Fibroblast of peridontal ligament (primary cell): Measurements from ENCODE around the gene MPV17L2.
"Not testable (repeated sequence)": the region's sequence is repeated elsewhere in the genome, so short reads cannot be mapped to it uniquely, and the experiment has no call there.

ENCODE experiments used
- DNase-seq: peaks from one replicate; pipeline ENCODE4 v3.0.0-alpha.2; 2010; ENCODE audit errors: extremely low read depth

The MPV17L2 gene

DNA sequence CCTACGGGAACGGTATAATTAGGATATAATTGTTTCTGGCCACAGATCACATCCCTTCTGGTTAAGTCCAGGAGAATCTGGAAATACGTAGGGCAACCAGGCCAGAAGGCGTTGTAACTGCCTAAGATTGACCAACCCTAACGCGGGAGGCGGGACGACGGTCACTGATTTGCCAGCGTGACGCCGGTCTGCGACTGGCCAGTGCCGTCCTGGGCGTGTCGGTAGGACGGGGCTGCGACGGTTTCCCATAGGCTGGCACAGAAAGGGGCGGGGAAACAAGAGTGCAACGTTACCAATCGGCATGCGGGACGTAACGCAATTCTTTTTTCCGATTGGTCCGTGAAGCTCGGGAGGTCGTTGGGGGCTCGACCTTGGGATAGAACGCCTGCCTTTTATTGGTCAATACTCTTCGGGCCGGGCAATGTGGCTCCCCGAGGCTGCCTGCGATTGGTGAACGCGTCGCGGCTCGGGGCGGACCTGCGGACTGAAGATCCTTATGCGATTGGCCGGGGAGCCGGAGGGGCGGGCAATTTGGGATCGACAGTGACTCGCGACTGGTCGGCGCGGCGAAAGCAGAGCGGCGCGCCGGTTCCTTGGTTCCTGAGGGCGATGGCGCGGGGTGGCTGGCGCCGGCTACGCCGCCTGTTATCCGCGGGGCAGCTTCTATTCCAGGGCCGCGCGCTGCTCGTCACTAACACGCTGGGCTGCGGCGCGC is at the start of gene MPV17L2:
Gene MPV17L2 (plus strand): TSS at position 546 of the 715 bp plus-strand sequence. CDS start 64 bp downstream, at position 610.
- DNase-seq, result peak; percentile 100

DNA sequence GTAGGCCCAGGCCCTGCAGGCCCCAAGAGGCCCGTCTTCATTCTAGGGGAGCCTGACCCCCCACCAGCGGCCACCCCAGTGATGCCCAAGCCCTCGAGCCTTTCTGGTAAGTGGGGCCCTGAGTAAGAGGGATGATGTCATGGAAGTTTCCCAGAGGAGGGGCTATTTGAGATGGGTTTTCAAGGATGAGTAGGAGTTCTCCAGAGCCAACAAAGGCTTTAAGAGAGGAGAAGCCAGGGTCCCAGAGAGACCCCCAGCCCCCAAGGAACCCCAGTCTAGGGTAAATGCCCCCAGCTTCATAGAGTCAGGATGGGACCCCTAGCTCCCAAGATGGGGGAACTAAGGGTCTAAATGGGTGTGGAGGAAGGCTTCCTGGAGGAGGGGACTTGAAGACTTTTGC is 49.1 kb upstream of the MPV17L2 start:
- no peak for DNase-seq

DNA sequence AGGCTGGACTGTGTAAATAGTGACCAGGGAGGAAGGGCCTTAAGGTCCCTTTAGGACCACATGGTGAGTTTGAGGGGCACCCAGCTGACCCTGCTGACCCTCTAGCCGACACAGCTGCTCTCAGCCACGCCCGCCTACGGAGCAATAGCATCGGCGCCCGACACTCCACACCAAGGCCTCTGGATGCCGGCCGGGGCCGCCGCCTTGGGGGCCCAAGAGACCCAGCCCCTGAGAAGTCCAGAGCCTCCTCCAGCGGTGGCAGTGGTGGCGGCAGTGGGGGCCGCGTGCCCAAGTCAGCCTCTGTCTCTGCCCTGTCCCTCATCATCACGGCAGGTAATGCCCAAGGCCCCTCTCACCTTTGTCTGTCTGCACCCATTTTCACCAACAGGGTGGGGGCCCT is 48.7 kb upstream of the MPV17L2 start:
- DNase-seq, result no peak

DNA sequence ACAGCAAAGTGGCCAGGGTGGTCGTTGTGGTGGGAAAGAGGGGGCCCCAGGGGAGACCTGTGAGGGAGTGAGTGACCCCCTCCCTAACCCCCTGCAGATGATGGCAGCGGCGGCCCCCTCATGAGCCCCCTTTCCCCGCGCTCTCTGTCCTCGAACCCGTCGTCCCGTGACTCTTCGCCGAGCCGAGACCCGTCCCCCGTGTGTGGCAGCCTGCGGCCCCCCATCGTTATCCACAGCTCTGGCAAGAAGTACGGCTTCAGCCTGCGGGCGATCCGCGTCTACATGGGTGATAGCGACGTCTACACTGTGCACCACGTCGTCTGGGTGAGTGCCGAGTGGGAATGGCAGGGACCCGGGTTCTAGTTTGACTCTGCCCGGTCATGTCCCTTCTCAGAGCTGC is 48.1 kb upstream of the MPV17L2 start:
- no peak for DNase-seq

DNA sequence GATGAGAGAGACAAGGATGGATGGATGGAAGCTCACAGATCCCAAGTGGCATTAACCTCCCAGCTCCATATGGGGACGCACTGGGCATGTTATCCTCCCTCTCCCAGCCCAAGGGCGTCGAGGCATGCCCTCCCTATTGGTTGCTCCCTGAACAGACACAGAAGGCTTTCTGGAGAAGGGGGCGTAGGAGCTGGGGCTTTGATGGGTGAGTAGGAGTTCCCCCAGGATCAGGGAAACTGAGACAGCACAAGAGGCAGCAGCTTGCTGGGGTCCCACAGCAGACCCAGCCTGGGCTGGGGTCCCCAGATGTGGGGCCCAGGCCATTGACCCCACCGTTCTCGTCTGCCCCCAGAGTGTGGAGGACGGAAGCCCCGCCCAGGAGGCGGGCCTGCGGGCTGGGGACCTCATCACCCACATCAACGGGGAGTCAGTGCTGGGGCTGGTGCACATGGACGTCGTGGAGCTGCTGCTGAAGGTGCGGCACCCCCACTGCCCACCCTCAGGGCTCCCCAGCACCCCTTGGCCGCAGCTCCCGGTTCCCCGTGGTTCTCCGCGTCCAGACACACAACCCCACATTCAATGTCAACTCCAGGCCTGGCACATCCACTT is 47.5 kb upstream of the MPV17L2 start:
- DNase-seq, result no peak

DNA sequence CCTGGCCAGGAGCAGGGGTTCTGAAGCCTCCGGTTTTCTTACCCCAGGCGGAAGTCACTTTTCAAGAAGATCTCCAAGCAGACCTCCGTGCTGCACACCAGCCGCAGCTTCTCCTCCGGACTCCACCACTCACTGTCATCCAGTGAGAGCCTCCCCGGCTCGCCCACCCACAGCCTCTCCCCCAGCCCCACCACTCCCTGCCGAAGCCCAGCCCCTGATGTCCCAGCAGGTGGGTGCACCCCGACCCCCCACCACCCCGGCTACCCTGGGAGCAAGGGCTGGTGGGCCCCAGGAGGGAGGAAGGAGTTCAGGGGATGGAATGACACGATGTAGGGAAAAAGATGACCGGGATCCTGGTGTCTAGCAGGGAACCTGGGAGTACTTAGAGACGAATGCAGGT is 45.6 kb upstream of the MPV17L2 start:
- no peak for DNase-seq

DNA sequence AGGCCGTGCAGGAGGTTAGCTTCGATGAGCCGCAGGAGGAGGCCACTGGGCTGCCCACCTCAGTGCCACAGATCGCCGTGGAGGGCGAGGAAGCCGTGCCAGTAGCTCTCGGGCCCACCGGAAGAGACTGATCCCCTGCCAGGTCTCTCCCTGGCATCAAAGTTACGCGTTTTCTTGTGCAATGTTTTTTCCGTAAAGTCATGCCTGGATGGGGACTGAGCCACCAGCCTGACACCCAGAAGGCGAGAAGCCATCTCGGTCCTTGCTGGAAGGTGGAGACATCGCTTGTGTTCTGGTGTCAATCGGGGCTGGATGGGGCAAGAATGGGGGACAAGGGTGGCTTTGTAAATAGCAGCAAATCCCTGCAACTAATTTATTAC is 43.4 kb upstream of the MPV17L2 start:
- no peak for DNase-seq

DNA sequence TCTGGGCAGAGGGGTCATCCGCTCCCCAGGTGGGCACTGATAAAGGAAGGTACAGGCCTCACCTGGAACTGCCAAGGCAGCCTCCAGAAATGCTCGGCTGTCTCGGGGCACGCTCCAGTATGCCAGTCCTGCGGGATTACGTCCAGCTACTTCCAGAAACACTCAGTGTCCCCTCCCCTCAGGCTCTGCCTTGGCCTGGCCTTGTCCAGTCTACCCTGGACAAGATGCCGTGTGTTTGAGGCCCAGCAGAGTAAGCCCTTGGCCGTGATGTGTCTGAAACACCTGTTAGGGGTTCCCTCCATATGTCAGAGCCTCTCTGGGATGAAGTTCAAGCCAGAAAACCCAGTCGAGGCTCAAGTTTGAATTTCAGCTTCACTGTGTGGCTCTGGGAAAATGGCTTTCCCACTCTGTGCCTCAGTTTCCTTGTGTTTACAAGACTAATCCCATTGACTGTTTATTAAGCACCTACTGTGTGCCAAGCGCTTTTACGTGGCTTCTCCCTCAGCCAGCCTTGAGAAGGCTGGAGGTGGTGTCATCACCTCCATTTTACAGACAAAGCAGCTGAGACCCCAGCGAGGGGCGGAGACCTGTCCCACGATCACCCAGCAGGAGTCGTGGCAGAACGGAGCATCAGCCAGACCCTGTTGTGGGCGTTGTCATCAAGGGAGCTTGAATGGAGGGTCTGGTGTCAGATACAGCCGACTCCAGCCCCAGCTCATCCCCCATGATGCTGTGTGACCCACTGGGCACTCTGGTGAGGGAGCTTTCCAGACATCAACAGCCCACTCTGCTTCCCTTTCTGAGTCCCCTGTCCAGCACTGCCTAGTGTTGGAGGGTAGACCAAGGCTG is 42.0 kb upstream of the MPV17L2 start:
- DNase-seq, result no peak

DNA sequence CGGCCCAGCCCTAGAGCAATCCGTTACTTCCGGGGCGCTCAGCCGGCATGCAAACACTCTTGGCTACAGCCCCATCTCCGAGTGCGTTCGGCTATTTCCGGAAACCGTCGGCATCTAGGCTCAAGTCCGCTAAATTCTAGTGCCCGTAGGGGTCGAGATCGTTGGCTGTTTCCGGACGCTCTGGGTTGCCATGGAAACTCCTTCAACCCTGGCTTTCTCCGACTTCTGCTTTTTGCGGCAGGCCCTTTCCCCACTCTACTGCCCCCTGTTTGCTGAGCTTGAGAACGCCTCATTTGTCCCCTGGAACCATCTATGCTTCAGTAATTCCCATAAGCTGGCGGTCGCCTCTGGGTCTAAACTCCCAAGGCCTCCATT is 40.6 kb upstream of the MPV17L2 start:
- DNase-seq, result peak; percentile 97

DNA sequence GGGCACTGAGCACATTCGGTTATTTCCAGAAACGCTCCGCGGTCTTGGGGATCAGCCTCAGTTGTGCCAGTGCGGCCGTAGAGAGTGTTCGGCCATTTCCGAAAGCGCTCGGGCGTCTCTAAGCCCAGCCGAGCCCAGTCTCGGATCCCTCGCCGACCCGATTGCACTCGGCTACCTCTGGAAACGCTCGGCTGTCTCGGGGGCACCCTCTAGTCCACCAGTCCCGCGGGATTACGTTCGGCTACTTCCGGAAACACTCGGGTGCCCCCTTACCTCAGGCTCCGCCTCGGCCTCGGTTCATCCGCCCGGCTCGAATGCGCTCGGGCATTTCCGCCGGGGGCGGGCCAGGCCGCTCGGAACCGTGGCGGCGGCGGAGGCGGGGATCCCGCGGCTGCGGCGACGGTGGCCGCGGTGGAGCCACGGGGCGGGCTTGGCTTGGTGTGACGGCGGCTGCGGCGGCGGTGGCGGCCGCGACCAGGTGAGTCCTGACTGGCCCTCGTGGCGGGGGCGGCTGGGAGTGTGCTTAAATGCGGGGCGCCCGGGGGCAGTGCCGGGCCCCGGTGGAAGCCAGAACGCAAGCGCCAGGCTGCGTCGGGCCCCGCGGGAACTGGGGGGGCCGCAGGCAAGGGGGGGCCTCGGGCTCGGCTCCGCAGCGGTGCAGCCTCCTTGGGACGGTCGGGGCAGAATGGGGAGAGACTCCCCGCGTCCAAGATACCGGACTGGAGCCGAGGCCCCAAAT is 40.0 kb upstream of the MPV17L2 start, which contains the start of gene PIK3R2:
Gene PIK3R2 (plus strand): TSS at position 347 of the 739 bp plus-strand sequence. CDS start 2,717 bp downstream, outside the sequence.
- peak; percentile 98 for DNase-seq

DNA sequence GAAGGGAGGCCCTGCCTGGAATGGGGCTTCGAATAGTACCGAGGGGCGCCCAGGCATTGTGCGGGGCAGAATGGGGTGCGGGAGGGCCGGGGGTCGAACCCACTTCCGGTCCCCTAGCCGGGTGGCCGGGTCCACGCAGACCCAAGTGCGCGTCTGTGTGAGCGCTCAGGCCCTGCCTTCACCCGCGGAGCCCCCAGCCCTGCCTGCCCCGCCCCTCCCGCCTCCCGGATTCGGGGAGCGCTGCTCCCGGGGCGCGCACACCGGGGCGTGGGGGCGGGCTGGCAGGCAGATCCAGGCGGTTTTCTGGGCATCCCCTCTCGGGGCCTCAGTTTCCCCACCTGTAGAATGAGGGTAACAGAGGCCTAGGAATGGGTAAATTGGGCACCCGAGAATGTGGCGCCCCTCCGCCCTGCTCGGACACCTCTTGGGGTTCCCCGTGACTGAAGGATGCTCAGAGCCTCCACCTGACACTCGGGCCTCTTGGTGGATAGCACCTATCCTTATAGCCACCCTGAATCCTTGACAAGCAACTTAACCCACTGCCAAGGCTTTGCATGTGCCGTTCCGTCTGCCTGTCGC is 39.4 kb upstream of the MPV17L2 start:
- no peak for DNase-seq

DNA sequence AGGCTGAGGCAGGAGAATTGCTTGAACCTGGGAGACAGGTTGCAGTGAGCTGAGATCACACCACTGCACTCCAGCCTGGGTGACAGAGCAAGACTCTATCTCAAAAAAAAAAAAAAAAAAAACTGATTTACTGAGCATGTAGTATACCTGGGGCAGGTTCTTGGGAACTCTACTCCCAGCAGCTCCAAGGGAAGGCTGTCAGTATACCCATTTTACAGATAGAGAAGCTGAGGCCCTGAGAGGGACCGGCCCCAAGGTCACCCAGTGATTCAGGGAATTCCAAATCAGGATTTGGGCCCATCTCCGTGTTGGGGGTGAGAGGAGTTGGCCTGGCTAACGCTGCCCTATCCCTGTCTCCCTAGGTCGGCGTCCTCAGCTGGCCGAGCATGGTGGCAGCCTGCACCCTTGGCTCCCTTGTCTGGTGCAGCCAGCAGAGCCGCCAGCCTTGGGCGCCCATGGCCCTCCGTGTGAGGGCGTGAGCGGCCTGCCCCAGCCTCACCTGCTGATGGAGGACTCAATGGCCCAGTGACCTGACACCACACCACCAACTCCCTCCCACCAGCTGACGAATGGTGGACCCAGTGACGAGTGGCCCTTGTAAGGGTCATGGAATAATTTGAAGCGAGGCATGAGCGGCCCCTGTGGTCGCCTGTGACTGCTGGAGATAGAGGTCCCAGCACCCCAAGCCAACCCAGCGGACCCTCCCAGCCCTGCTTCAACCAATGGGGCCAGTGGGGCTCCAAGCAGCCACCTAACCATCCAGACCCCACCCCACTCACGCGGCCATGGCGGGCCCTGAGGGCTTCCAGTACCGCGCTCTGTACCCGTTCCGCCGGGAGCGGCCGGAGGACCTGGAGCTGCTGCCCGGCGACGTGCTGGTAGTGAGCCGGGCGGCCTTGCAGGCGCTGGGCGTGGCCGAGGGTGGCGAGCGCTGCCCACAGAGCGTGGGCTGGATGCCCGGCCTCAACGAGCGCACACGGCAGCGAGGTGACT is 37.6 kb upstream of the MPV17L2 start:
- no peak for DNase-seq

DNA sequence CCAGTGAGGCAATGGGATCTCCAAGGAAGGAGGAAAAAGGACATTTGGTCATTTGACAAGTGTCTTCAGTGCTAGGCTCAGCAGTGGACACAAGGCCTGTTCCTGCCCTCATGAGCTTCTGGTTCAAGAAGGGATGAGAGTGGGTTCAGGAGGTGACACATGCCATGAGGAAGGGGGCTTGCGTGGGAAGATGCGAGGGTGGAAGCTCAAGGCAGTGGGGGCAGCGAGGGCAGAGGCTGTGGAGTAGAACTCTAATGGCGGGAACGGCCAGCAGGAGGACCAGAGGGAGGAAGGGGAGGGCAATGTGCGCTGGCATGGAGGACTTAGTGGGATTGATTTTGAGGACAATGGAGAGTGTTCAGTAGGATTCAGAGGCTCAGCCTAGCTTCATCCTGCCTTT is 36.8 kb upstream of the MPV17L2 start:
- no peak for DNase-seq

DNA sequence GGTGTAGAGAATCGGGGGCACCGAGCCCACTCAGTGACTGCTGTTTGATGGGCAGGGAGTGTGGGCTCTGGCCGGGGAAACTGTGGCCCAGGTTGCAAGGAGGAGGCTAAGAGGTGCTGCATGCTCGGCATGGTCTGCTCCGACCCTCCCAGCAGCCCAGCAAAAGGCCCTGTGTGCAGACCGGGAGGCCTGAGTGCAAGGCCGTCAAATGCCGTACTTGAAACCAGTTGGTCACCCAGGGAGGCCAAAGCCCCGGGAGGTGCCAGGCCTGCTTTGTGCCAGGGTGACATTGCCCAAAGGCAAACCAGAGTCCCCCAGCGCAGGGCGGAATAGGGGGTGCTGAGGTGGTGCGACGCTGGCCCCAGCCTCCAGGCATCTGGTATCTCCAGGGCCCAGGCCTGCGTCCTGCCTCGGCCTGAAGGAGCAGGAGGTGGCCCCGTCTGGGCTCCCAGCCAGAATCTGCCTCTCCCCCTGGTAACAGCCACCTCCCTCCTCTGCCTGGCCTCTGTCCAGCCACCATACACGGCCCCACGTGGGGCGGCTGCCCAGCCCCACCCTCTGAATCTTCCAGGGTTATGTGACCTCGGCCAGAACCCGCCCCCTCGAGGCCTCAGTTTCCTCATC is 36.1 kb upstream of the MPV17L2 start:
- peak; percentile 69 for DNase-seq

DNA sequence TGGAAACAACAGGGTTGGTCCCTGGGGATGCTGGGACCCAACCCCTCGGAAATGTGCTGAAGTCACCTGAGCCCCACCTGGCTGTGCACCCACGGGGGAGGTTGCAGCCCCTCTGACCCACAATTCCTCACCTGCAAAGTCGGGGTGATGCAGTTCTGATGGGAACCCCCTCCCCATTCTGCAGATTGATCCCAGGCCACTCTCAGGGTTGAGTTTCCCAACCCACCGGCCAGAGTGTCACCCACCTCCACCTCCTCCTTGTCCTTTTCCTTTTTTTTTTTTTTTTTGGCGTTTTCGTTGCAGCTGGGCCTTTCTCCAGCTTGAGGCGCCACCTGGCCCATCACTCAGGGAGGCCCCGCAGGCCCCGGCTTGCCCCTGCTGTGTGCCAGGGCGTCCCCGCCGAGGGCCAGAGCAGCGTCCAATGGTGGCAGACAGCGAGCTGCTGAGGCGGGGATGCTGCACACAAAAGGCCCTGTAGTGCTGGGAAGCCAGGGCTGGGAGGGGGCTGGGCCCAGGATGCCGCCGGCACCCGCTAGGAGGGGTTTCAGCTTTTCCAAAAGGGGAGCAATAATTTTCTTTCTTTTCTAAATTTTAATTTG is 35.5 kb upstream of the MPV17L2 start:
- DNase-seq, result no peak

DNA sequence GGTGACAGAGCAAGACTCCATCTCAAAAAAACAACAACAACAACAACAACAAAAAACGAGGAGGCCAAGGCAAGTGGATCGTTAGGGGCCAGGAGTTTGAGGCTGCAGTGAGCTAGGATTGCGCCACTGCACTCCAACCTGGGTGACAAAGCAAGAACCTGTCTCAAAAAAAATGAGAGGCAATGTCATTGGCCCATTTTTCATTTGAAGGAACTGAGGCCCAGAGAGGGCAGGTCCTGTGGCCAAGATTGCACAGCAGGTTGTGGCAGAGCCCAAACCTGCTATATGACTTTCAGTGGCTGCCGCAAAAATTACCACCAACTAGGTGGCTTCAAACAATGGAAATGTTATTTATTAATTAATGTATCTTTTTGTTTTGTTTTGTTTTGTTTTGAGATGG is 34.6 kb upstream of the MPV17L2 start:
- DNase-seq, result no peak

DNA sequence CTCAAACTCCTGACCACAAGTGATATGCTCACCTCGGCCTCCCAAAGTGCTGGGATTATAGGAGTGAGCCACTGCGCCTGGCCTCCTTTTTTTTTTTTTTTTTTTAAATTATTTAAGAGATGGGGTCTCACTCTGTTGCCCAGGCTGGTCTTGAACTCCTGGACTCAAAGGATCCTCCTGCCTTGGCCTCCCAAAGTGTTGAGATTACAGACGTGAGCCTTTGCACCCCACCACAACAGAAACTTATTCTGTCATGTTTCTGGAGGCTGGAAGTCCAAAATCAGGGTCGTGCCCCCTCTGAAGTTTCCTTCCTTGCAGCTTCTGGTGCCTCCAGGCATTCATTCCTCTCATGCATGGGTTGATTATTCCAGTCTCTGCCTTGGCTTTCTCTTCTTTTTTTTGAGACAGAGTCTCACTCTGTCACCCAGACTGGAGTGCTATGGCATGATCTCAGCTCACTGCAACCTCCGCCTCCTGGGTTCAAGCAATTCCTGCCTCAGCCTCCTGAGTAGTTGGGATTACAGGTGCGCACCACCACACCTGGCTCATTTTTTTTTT is 33.9 kb upstream of the MPV17L2 start:
- DNase-seq, result not testable (repeated sequence)

DNA sequence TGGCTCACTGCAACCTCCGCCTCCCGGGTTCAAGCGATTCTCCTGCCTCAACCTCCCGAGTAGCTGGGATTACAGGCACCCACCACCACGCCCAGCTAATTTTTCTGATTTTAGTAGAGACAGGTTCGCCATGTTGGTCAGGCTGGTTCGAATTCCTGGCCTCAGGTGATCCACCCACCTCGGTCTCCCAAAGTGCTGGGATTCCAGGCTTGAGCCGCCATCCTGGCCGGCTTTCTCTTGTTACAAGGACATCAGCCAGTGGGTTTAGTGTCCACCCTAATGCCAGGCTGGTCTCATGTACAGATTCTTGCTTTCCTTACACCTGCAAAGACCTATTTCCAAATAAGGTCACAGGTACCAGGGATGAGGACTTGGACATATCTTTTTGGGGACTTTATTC is 33.2 kb upstream of the MPV17L2 start:
- no peak for DNase-seq

DNA sequence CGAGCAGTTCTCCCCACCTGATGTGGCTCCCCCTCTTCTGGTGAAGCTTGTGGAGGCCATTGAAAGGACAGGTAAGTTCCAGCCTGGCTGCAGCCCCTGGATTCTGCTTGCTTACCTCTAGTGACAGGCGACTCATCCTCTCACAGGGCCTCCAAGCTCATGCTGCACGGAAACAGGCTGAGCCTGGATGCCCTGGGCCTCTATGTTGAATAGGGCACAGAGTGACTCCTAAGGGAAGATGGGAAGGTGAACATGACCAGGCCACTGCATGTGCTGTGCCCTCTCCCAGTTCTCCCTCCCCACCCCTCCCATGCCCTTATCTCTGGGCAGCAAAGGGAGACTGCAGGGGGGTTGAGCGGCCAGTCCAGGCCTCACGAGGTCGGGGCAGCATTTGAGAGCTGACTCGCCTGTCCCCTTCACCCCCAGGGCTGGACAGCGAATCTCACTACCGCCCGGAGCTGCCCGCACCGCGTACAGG is 32.5 kb upstream of the MPV17L2 start:
- no peak for DNase-seq
